B cell (primary cell): ENCODE measurements around the gene SLC6A12. TPM values are rescaled to one million over a fixed set of nuclear protein-coding genes. Genes with fewer than 3 reads are reported as not detected.

Source experiments
- ATAC-seq: fragments of 200-7000 bp; cut with Tn5 transposase; one replicate; pipeline ENCODE4 v1.10.0; 2021; ENCODE audit warnings: low read depth, mild to moderate bottlenecking, moderate number of reproducible peaks, moderate library complexity
- CTCF ChIA-PET: fragments of 350-600 bp; sonication (Branson Sonifier 250); formaldehyde crosslinking; loops from one replicate; lab custom pipeline; 2021; ENCODE audit warnings: antibody characterized with exemption, inconsistent platforms; lab: Charles Lee
- POLR2A ChIA-PET: fragments of 350-600 bp; sonication (Branson Sonifier 250); formaldehyde crosslinking; loops from one replicate; lab custom pipeline; 2021; ENCODE audit warnings: antibody characterized with exemption; lab: Charles Lee
- DNase-seq: peaks from one replicate; pipeline ENCODE4 v3.0.0; 2013
- H2AFZ ChIP-seq: 2 replicates; pipeline ENCODE4 v1.6.1; 2012; ENCODE audit warnings: mild to moderate bottlenecking, low read depth, low read length; ENCODE audit not compliant: insufficient read depth, poor library complexity, severe bottlenecking
- H3K27ac ChIP-seq, 2 donors: 1 replicate in 1 of 2; 2 replicates in 1 of 2; pipeline ENCODE4 v1.5.1; 2012 to 2013; ENCODE audit warnings: low read length in 2 of 2, mild to moderate bottlenecking in 2 of 2, moderate library complexity in 1 of 2
- H3K27me3 ChIP-seq, 4 experiments: fragments of 200-600 bp in 1 of 4; sonication (generic) in 1 of 4; replicated peaks in 1 of 4; 1 replicate in 2 of 4; 2 replicates in 2 of 4; pipeline versions ENCODE4 v1.6.1 to v1.7.0; 2013 to 2016; ENCODE audit warnings: low read length in 3 of 4, mild to moderate bottlenecking in 2 of 4, mixed read lengths in 1 of 4, moderate library complexity in 1 of 4; ENCODE audit not compliant: insufficient read depth in 4 of 4, control insufficient read depth in 3 of 4; ENCODE audit errors: control extremely low read depth in 1 of 4
- H3K36me3 ChIP-seq, 2 experiments: replicated peaks in 1 of 2; 1 replicate in 1 of 2; 2 replicates in 1 of 2; pipeline versions ENCODE4 v1.6.1 to v1.7.1; 2013; ENCODE audit warnings: low read length in 1 of 2; ENCODE audit not compliant: insufficient read depth in 2 of 2, control insufficient read depth in 1 of 2; ENCODE audit errors: control extremely low read depth in 1 of 2, extremely low read depth in 1 of 2
- H3K4me1 ChIP-seq, 2 donors: fragments of 200-600 bp in 1 of 2; sonication (generic) in 1 of 2; 1 replicate in 1 of 2; 2 replicates in 1 of 2; pipeline versions ENCODE4 v1.5.1 to v1.6.1; 2013 to 2017; ENCODE audit warnings: low read length in 2 of 2; ENCODE audit not compliant: control insufficient read depth in 2 of 2, insufficient read depth in 2 of 2
- H3K4me2 ChIP-seq: replicated peaks from 2 replicates; pipeline ENCODE3; 2012; ENCODE audit warnings: mild to moderate bottlenecking, low read depth, low read length; ENCODE audit not compliant: poor library complexity, severe bottlenecking
- H3K4me3 ChIP-seq, 5 experiments: fragments of 200-600 bp in 1 of 5; sonication (generic) in 1 of 5; 1 replicate in 3 of 5; 2 replicates in 2 of 5; pipeline versions ENCODE4 v1.5.1 to v1.7.0; 2011 to 2016; ENCODE audit warnings: low read length in 4 of 5, mild to moderate bottlenecking in 4 of 5, low read depth in 2 of 5, control low read depth in 1 of 5, moderate library complexity in 1 of 5; ENCODE audit not compliant: insufficient read depth in 1 of 5; ENCODE audit errors: control extremely low read depth in 1 of 5, extremely low read depth in 1 of 5
- H3K79me2 ChIP-seq: fragments of 200-600 bp; sonication (generic); one replicate; pipeline ENCODE4 v1.6.0; 2016; ENCODE audit warnings: low read length; ENCODE audit not compliant: control insufficient read depth, insufficient read depth
- H3K9ac ChIP-seq: fragments of 200-600 bp; sonication (generic); 2 replicates; pipeline ENCODE4 v1.6.1; 2017; ENCODE audit warnings: mild to moderate bottlenecking, low read length, moderate library complexity
- H3K9me3 ChIP-seq, 3 donors: one replicate each; pipeline versions ENCODE4 v1.6.1 to v1.7.1; 2013; ENCODE audit warnings: low read length in 2 of 3; ENCODE audit not compliant: control insufficient read depth in 2 of 3, insufficient read depth in 1 of 3; ENCODE audit errors: control extremely low read depth in 1 of 3
- H4K20me1 ChIP-seq: 2 replicates; pipeline ENCODE4 v1.6.0; 2012; ENCODE audit warnings: mild to moderate bottlenecking, low read length; ENCODE audit not compliant: insufficient read depth, control insufficient read depth, poor library complexity, severe bottlenecking
- H3K27ac Mint-ChIP-seq: one replicate; pipeline ENCODE4 v1.8.0; 2021; ENCODE audit warnings: mixed read lengths
- H3K27me3 Mint-ChIP-seq: one replicate; pipeline ENCODE4 v1.8.0; 2021; ENCODE audit warnings: mixed read lengths
- H3K4me1 Mint-ChIP-seq: one replicate; pipeline ENCODE4 v1.8.0; 2021; ENCODE audit warnings: mixed read lengths
- H3K4me3 Mint-ChIP-seq: one replicate; pipeline ENCODE4 v1.8.0; 2021; ENCODE audit warnings: mixed read lengths
- H3K9me3 Mint-ChIP-seq: one replicate; pipeline ENCODE4 v1.8.0; 2022; ENCODE audit warnings: mixed read lengths; ENCODE audit not compliant: insufficient read depth
- EZH2 ChIP-seq: IDR thresholded peaks from 2 replicates; pipeline ENCODE4 v1.6.1; 2012; ENCODE audit warnings: borderline replicate concordance, low read depth, mild to moderate bottlenecking, moderate library complexity, low read length; ENCODE audit not compliant: insufficient read depth, poor library complexity, severe bottlenecking
- WGBS: methylation state at CpG from one replicate; pipeline ENCODE4 v1.1.5; 2013; ENCODE audit warnings: missing lambda C conversion rate; ENCODE audit not compliant: insufficient coverage; 5-methylcytosine and 5-hydroxymethylcytosine counted together
- intact Hi-C: fragments of 100-400 bp; cut with micrococcal nuclease; formaldehyde crosslinking; loops from one replicate; pipeline ENCODE4 v1.10.0; 2022
- polyA plus RNA-seq: library from polyadenylated mRNA; depleted of rRNA; stranded (reverse); fragments of >200 nt; gene quantifications from 2 replicates; pipeline ENCODE4 v1.2.3, GENCODE V29; 2012
- total RNA-seq, 2 donors: library from RNA; stranded (reverse); fragments of 120-200 nt in 1 of 2; gene quantifications; 1 replicate in 1 of 2; 2 replicates in 1 of 2; pipeline versions ENCODE4 v1.2.3 to v1.2.4, GENCODE V29; 2013 to 2022
- TF ChIP-seq, protein P1 (sequence below): fragments of 200-600 bp; IDR thresholded peaks from one replicate; pipeline ENCODE4 v1.8.0; 2022; ENCODE audit warnings: antibody characterized with exemption, mild to moderate bottlenecking

Gene SLC6A12
- total and polyA plus RNA-seq, 2 donors (not counting 1 experiment from before 2014, with no cell fraction given): 0.06 TPM; not detected in 1

GRCh38 chr12:197347-197746 lies 16.6 kb downstream of the SLC6A12 start:
- intact Hi-C loops: no loop called here
- peaks cover 0 to 8% (median 0%) of the 10 kb centered on the region in 3 donors for H3K9me3 ChIP-seq
- peaks cover 2% of the 10 kb centered on the region for H3K9me3 Mint-ChIP-seq
- ATAC-seq: no peak
- H3K27ac Mint-ChIP-seq: no peak overlapping the region
- no peak overlapping the region for H2AFZ ChIP-seq
- no peaks in the 10 kb centered on the region for H4K20me1 ChIP-seq
- H3K4me1 ChIP-seq: no peaks in the 10 kb centered on the region
- TF ChIP-seq, protein P1, sequence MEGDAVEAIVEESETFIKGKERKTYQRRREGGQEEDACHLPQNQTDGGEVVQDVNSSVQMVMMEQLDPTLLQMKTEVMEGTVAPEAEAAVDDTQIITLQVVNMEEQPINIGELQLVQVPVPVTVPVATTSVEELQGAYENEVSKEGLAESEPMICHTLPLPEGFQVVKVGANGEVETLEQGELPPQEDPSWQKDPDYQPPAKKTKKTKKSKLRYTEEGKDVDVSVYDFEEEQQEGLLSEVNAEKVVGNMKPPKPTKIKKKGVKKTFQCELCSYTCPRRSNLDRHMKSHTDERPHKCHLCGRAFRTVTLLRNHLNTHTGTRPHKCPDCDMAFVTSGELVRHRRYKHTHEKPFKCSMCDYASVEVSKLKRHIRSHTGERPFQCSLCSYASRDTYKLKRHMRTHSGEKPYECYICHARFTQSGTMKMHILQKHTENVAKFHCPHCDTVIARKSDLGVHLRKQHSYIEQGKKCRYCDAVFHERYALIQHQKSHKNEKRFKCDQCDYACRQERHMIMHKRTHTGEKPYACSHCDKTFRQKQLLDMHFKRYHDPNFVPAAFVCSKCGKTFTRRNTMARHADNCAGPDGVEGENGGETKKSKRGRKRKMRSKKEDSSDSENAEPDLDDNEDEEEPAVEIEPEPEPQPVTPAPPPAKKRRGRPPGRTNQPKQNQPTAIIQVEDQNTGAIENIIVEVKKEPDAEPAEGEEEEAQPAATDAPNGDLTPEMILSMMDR: no peak
- no peak for TF ChIP-seq EZH2
- 61% methylated on average over 3 of the region's 3 CpGs for WGBS
- H3K9ac ChIP-seq: no peak overlapping the region
- no peak overlapping the region for H3K4me2 ChIP-seq
- H3K79me2 ChIP-seq: no peaks in the 10 kb centered on the region
- ChIA-PET CTCF (no interaction called here), POLR2A (no interaction called here)
- H3K4me1 Mint-ChIP-seq: no peaks in the 10 kb centered on the region
- peaks cover 0 to 9% (median 0%) of the 10 kb centered on the region in 4 experiments for H3K27me3 ChIP-seq
- no peak overlapping the region for H3K27ac ChIP-seq
- DNase-seq: no peak
- H3K4me3 ChIP-seq: no peak overlapping the region
- no peaks in the 10 kb centered on the region for H3K36me3 ChIP-seq
- H3K27me3 Mint-ChIP-seq: peaks cover 18% of the 10 kb centered on the region
- H3K4me3 Mint-ChIP-seq: no peak overlapping the region

GRCh38 chr12:196436-196835 lies 17.5 kb downstream of the SLC6A12 start:
- Histone ChIP-seq H4K20me1 (no peaks in the 10 kb centered on the region), H3K4me1 (no peaks in the 10 kb centered on the region), H3K4me2 (no peak overlapping the region), H3K4me3 (no peak overlapping the region), H3K9me3 (peaks cover 0 to 8% (median 0%) of the 10 kb centered on the region in 3 donors), H3K27me3 (peaks cover 0 to 3% (median 0%) of the 10 kb centered on the region in 4 experiments), H3K27ac (no peak overlapping the region), H3K36me3 (no peaks in the 10 kb centered on the region), H3K9ac (no peak overlapping the region), H3K79me2 (no peaks in the 10 kb centered on the region), H2AFZ (no peak overlapping the region)
- Mint-ChIP-seq H3K27me3 (peaks cover 23% of the 10 kb centered on the region), H3K27ac (no peak overlapping the region), H3K9me3 (peaks cover 2% of the 10 kb centered on the region), H3K4me3 (no peak overlapping the region), H3K4me1 (no peaks in the 10 kb centered on the region)
- DNase-seq: no peak
- ATAC-seq: no peak
- POLR2A ChIA-PET: no interaction called here
- CTCF ChIA-PET: no interaction called here
- intact Hi-C loops: no loop called here
- TF ChIP-seq EZH2: no peak
- TF ChIP-seq, protein P1: no peak
- WGBS: 100% methylated on average over 2 of the region's 4 CpGs
